ENCODE data around the gene XPO6. TPM values are rescaled to one million over a fixed set of nuclear protein-coding genes. Genes with fewer than 3 reads are reported as not detected.
"Not testable (repeated sequence)": the region's sequence is repeated elsewhere in the genome, so short reads cannot be mapped to it uniquely, and the experiment has no call there.

The XPO6 gene
- total RNA-seq, 2 donors from 2014 or later, result 308 to 310 TPM

DNA sequence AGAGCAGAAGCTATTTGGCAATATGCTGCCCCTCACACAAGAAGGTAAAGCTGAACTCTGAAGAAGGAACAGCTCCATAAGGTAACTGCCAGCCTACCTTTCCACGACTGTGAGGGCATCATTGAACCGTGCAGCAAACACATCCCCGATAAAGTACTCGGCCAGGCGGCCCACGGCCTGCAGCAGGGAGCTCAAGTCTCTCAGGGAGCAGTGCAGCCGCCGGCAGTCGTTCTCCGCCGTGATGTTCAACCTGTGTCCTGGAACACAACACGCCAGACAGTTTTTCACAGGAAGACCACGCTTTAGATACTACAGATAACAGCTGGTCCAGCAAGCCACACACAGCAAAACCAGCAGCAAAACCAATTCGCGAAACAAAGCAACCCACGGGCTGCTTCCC, 86.2 kb downstream of the XPO6 start:
- Mint-ChIP-seq H3K27me3 (no peaks in the 10 kb centered on the region), H3K4me3 (no peak overlapping the region), H3K27ac (peak overlapping the region; percentile 96), H3K36me3 (ENCODE audit: low read depth) (peaks cover 18% of the 10 kb centered on the region), H3K4me1 (peaks cover 40% of the 10 kb centered on the region)
- DNase-seq (no peak), ATAC-seq (no peak)
- no peaks in the 10 kb centered on the region for H3K9me3 ChIP-seq (ENCODE audit: control insufficient read depth, low read length, poor library complexity, severe bottlenecking)

DNA sequence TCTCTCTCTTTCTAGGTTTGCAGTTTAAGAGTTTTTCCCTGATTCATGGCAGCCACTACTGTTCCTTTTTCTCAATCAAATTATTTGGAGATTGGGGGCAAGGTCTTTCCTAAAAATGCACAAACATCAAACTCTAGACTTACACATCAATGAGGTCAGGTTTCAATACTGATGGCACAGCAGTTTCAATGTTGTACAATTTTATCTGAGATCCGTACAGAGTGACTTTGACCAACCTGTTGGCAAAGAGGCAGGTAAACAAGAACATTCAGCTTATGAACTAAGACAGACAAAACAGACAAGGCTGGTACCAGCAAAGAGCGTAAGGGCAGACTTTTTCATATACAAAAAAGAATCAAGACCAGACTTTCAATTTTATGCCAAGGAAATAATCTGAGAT, 90.2 kb downstream of the XPO6 start:
- H3K36me3 Mint-ChIP-seq (ENCODE audit: low read depth), result peaks cover 10% of the 10 kb centered on the region
- peaks cover 14% of the 10 kb centered on the region for H3K4me1 Mint-ChIP-seq
- DNase-seq (no peak), ATAC-seq (no peak)
- peak overlapping the region; percentile 70 for H3K27ac Mint-ChIP-seq
- H3K9me3 ChIP-seq (ENCODE audit: control insufficient read depth, low read length, poor library complexity, severe bottlenecking), result no peaks in the 10 kb centered on the region
- no peaks in the 10 kb centered on the region for H3K27me3 Mint-ChIP-seq
- no peak overlapping the region for H3K4me3 Mint-ChIP-seq

DNA sequence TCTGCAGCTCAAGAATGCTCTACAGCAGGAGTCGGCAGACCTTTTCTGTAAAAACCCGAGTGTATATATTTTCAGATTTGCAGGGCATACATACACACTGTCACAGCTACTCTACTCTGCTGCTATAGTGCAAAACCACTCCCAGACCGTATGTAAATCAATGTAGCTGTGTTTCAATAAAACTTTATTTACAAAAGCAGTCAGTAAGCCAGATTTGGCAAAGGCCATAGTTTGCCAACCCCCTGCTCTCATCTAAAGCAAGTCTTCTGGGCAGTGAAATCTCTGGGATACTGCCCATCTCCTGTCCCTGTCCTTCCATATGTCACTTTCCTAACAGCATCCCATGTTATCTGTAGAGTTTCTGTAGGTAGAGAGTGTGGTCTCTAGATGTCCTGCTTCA, 91.0 kb downstream of the XPO6 start:
- no peaks in the 10 kb centered on the region for H3K9me3 ChIP-seq (ENCODE audit: control insufficient read depth, low read length, poor library complexity, severe bottlenecking)
- peaks cover 10% of the 10 kb centered on the region for H3K4me1 Mint-ChIP-seq
- peak overlapping the region; percentile 70 for H3K27ac Mint-ChIP-seq
- H3K27me3 Mint-ChIP-seq, result no peaks in the 10 kb centered on the region
- no peak overlapping the region for H3K4me3 Mint-ChIP-seq
- DNase-seq (no peak), ATAC-seq (no peak)
- peaks cover 13% of the 10 kb centered on the region for H3K36me3 Mint-ChIP-seq (ENCODE audit: low read depth)

DNA sequence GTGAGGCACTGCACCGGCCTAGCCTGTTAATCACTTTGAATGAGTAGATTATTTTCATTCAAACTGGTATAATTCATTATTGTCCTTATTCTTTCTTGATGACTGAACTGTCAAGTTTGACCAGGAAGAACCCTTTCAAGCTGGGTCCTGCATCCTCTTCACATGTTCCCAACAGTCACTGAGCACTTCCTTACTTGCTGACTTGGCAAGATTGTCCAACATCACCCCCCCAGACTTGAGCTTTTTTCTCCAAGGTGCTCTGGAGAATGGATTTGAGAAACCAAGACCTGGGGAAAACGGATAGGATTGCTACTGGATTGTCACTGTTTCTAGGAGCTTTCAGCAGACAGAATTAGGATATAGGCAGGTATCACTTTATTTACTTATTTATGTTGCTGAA, 93.1 kb downstream of the XPO6 start:
- no peak overlapping the region for H3K4me3 Mint-ChIP-seq
- ATAC-seq (no peak), DNase-seq (no peak)
- no peaks in the 10 kb centered on the region for H3K9me3 ChIP-seq (ENCODE audit: control insufficient read depth, low read length, poor library complexity, severe bottlenecking)
- no peak overlapping the region for H3K27ac Mint-ChIP-seq
- H3K27me3 Mint-ChIP-seq, result no peaks in the 10 kb centered on the region
- H3K4me1 Mint-ChIP-seq, result peaks cover 7% of the 10 kb centered on the region
- peaks cover 13% of the 10 kb centered on the region for H3K36me3 Mint-ChIP-seq (ENCODE audit: low read depth)

DNA sequence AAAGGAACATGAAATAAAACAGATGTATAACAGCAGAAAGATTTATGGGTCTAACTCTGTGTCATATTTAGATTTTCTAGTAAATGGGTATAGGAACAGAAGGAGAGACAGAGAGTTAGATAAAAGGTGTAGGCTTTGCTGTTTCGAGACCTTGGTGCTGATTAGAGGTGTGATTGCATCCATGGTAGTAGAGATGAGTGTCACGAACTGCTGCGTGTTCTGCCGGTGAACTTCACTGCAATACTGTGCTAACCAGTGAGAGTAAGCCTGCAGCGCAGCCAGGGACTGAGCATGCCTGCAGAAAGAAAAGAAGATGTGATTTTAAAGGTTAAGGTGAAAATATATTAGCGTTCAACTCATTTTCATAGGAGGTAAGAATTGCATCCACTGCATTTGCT, 94.6 kb downstream of the XPO6 start:
- ATAC-seq (no peak), DNase-seq (no peak)
- H3K27ac Mint-ChIP-seq, result no peak overlapping the region
- peaks cover 16% of the 10 kb centered on the region for H3K36me3 Mint-ChIP-seq (ENCODE audit: low read depth)
- H3K27me3 Mint-ChIP-seq, result no peaks in the 10 kb centered on the region
- H3K4me3 Mint-ChIP-seq, result no peak overlapping the region
- no peaks in the 10 kb centered on the region for H3K9me3 ChIP-seq (ENCODE audit: control insufficient read depth, low read length, poor library complexity, severe bottlenecking)
- H3K4me1 Mint-ChIP-seq, result peaks cover 19% of the 10 kb centered on the region

DNA sequence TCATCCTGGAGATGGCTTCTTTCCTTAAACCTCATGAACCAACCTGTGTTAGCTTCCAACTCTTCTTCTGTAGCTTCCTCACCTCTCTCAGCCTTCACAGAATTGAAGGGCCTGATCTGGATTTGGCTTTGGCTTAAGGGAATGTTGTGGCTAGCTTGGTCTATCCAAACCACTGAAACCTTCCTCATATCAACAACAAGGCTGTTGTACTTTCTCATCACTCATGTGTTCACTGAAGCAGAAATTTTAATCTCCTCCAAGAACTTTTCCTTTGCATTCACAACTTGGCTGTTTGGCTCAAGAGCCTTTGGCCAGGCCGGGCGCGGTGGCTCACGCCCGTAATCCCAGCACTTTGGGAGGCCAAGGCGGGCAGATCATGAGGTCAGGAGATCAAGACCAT, 95.9 kb downstream of the XPO6 start:
- DNase-seq; ATAC-seq; H3K27me3 Mint-ChIP-seq; H3K9me3 ChIP-seq (ENCODE audit: control insufficient read depth, low read length, poor library complexity, severe bottlenecking); H3K4me3 Mint-ChIP-seq; H3K36me3 Mint-ChIP-seq (ENCODE audit: low read depth): not testable (repeated sequence)
- H3K4me1 Mint-ChIP-seq, result peaks cover 12% of the 10 kb centered on the region
- peak overlapping the region; percentile 45 for H3K27ac Mint-ChIP-seq

DNA sequence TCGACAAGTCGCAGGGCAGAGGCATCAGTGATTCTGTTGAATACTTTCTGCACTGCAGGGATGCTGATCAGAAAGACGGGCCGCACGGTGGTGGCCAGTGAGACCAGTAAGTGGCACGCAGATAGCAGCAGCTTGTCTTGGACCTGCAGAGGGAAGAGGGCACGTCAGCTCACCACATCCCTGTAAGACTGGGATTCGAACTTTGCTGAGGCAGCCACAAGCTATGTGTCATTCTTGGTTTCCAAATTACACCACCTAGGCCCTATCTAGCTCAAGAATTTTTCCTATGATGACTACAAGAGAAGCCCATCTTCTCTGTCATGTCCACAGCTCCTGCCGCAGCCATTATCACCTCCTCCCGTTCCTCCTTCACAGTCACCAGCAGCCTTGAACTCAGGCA, 98.9 kb downstream of the XPO6 start:
- DNase-seq (no peak), ATAC-seq (no peak)
- peaks cover 22% of the 10 kb centered on the region for H3K4me1 Mint-ChIP-seq
- peak overlapping the region; percentile 63 for H3K4me3 Mint-ChIP-seq
- no peaks in the 10 kb centered on the region for H3K27me3 Mint-ChIP-seq
- peak overlapping the region; percentile 82 for H3K27ac Mint-ChIP-seq
- peaks cover 15% of the 10 kb centered on the region for H3K36me3 Mint-ChIP-seq (ENCODE audit: low read depth)
- no peaks in the 10 kb centered on the region for H3K9me3 ChIP-seq (ENCODE audit: control insufficient read depth, low read length, poor library complexity, severe bottlenecking)

DNA sequence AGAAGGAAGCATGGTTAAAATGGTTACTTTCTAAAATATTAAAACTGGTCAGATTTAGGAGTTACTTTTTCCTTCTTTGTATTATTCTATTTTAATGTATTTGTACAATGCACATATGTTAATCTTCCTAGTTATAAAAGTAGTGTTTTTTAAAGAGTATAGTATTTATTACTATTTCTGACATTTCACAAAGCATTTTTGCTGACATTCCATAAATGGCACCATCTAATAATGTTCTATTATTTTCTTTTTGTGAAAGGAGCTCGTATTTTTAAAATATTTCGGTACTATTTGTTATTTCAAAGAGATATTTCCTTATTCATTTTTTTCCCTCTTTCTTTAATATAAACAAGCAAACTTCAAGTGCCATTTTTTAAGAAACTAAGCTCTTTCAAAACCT, 100.8 kb downstream of the XPO6 start:
- ATAC-seq (no peak), DNase-seq (no peak)
- Mint-ChIP-seq H3K27me3 (no peaks in the 10 kb centered on the region), H3K4me3 (no peak overlapping the region), H3K27ac (peak overlapping the region; percentile 79), H3K4me1 (peaks cover 22% of the 10 kb centered on the region), H3K36me3 (ENCODE audit: low read depth) (peaks cover 10% of the 10 kb centered on the region)
- H3K9me3 ChIP-seq (ENCODE audit: control insufficient read depth, low read length, poor library complexity, severe bottlenecking), result no peaks in the 10 kb centered on the region

DNA sequence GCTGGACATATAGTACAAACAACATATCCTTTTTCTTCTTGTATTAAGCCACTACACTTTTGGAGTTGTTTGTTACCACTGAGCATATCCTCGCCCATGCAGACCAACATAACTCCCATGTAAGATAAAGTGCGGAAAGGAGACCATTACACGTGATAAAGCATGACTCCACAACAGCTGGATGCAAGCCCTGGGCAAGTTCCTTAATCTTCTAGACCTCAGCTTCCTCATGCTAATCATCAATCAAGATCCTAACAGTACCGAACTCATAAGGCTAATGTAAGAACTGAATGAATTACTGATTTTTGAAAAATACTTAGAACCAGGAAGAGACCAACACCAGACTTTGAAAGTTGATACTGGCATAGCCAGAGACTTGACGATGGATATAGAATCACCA, 101.3 kb downstream of the XPO6 start:
- H3K4me3 Mint-ChIP-seq, result no peak overlapping the region
- ATAC-seq (no peak), DNase-seq (no peak)
- no peaks in the 10 kb centered on the region for H3K9me3 ChIP-seq (ENCODE audit: control insufficient read depth, low read length, poor library complexity, severe bottlenecking)
- H3K27me3 Mint-ChIP-seq, result no peaks in the 10 kb centered on the region
- H3K4me1 Mint-ChIP-seq, result peaks cover 22% of the 10 kb centered on the region
- H3K27ac Mint-ChIP-seq, result peak overlapping the region; percentile 79
- peaks cover 13% of the 10 kb centered on the region for H3K36me3 Mint-ChIP-seq (ENCODE audit: low read depth)

DNA sequence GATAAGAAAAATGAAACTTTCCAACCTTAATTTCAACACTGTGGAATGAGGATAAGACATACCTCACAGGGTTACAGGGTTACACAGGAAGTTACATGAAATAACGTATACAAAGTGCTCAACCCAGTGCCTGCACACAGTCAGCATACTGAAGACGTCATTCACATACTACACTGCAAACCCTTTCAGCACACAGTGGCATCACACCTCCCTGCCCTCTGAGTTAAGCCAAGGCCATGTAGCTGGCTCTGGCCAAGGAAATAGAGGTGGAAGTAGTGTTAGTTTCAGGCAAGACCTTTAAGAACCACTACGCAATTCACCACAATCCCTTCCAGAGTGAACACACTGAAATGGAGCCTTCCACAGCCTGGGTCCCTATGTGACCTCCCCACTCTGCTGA, 101.7 kb downstream of the XPO6 start:
- Mint-ChIP-seq H3K27ac (peak overlapping the region; percentile 79), H3K4me3 (no peak overlapping the region), H3K36me3 (ENCODE audit: low read depth) (peaks cover 14% of the 10 kb centered on the region), H3K27me3 (no peaks in the 10 kb centered on the region), H3K4me1 (peaks cover 22% of the 10 kb centered on the region)
- no peaks in the 10 kb centered on the region for H3K9me3 ChIP-seq (ENCODE audit: control insufficient read depth, low read length, poor library complexity, severe bottlenecking)
- DNase-seq (no peak), ATAC-seq (no peak)

DNA sequence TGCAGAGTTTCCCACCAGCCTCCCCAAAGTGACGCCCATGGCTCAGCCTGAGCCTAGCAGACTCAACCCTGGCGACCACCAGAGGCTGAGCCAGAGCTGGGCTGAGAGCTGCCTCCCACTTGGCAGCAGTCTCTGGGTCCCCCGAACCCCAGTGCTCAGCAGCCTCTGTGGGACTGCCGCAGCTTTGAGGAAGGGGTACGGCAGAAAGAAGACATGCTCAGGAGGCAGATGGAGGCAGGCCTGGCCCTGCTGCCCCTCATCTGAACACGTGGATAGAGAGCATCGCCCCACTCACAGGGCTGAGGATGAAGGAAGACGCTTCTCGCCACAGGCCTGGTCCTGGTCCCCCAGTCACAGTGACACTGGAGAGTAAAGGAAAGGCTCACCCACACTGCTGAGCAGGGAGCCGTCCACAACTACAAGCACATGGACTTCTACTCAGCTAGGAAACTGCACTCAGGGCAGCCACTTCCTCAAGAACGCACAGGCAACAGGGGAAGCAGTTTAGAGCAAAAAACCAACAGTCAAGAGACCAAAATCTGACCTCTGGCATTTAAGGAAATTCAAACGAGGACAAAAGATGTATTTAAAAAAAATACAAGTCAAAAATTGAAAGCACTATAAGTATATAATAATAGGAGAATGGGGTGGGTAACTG, 103.0 kb downstream of the XPO6 start:
- Mint-ChIP-seq H3K27me3 (no peaks in the 10 kb centered on the region), H3K4me1 (peaks cover 22% of the 10 kb centered on the region), H3K36me3 (ENCODE audit: low read depth) (peaks cover 14% of the 10 kb centered on the region), H3K4me3 (no peak overlapping the region), H3K27ac (peak overlapping the region; percentile 51)
- H3K9me3 ChIP-seq (ENCODE audit: control insufficient read depth, low read length, poor library complexity, severe bottlenecking), result no peaks in the 10 kb centered on the region
- ATAC-seq (no peak), DNase-seq (no peak)

DNA sequence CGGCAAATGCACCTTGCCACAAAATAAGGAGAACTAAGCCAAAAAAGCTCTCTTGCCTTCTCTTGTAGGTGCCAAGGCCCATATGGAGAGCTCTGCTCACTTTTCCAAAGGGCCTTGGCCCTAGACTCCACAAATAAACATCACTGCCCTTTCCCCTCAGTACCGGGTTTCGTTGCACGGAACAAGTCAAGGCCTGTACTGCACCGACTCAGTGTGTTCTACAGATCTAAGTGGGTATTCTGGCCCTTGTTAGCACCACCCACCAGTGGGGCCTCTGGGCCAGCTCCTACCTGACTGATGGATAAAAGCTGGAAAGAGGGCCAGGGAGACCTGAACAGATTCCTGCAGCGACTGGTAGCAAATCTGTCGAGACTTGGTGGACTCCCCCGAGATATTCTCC, 104.5 kb downstream of the XPO6 start:
- H3K9me3 ChIP-seq (ENCODE audit: control insufficient read depth, low read length, poor library complexity, severe bottlenecking), result no peaks in the 10 kb centered on the region
- no peak for ATAC-seq
- H3K36me3 Mint-ChIP-seq (ENCODE audit: low read depth), result peaks cover 10% of the 10 kb centered on the region
- peak overlapping the region; percentile 51 for H3K27ac Mint-ChIP-seq
- H3K4me1 Mint-ChIP-seq, result peaks cover 11% of the 10 kb centered on the region
- DNase-seq, result no peak
- H3K4me3 Mint-ChIP-seq, result no peak overlapping the region
- no peaks in the 10 kb centered on the region for H3K27me3 Mint-ChIP-seq

DNA sequence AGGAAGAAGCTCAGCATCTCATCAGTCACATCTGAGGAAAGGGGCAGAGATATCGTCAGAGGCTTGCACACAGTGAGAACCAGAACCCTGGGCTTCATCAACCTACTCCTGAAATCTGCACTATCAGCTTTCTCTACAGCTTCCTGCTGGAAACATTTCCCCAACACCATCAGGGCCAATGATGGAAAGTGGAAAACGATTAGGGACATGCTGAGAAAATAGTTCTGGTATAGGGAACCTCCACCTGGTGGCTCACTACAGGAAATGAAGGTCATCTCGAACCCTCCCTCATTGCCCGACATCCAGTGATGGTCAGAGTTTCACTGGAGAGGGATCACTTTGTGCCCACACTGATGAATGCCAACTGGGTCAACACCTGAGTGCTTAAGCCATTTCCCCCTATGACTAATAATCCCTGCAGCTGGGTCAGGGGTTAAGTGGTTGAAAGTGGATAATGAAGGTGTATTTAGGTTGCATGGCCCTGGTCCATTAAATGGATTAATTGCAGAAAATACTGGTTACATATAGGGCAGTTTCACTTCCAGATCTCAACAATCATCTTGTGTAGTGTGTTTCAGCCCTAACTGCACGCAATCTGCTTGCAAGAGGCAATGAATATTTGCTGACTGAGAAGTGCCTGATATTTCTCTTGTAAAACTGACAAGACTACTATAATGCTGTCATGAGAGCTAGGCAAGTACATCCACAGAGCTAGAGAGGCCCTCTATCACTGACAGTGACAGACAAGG, 105.1 kb downstream of the XPO6 start:
- ATAC-seq, result no peak
- H3K27ac Mint-ChIP-seq, result no peak overlapping the region
- H3K27me3 Mint-ChIP-seq, result no peaks in the 10 kb centered on the region

DNA sequence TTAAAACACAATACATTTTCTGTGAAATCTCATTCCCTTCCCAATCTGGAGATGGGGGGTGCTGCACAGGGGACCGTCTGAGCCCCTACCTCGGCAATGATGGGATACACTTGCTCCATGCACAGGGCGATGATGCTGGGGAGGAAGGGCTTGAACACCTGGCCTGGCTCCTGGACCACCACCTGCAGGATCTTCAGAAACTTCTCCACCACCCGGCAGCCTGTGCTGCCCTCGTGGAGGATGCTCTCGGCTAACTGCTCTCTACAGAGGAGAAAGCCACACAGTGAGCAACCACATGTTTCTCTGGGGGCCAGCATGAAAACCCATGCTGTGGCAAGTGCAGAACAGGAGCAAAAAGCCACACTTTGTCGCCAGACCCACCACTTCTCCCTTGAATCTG, 105.8 kb downstream of the XPO6 start:
- no peak overlapping the region for H3K4me3 Mint-ChIP-seq
- H3K27me3 Mint-ChIP-seq, result no peaks in the 10 kb centered on the region
- peaks cover 13% of the 10 kb centered on the region for H3K36me3 Mint-ChIP-seq (ENCODE audit: low read depth)
- no peak for ATAC-seq
- no peak for DNase-seq
- H3K9me3 ChIP-seq (ENCODE audit: control insufficient read depth, low read length, poor library complexity, severe bottlenecking), result no peaks in the 10 kb centered on the region
- H3K27ac Mint-ChIP-seq, result no peak overlapping the region
- peaks cover 10% of the 10 kb centered on the region for H3K4me1 Mint-ChIP-seq

More for the DNA sequence above, 105.1 kb downstream of the XPO6 start:
- H3K4me3 Mint-ChIP-seq, result no peak overlapping the region
- peaks cover 13% of the 10 kb centered on the region for H3K36me3 Mint-ChIP-seq (ENCODE audit: low read depth)
- no peak for DNase-seq
- peaks cover 10% of the 10 kb centered on the region for H3K4me1 Mint-ChIP-seq
- H3K9me3 ChIP-seq (ENCODE audit: control insufficient read depth, low read length, poor library complexity, severe bottlenecking), result no peaks in the 10 kb centered on the region

Measured in T-helper 17 cell (primary cell).